Measurements from ENCODE around the gene TLNRD1.
A peak's percentile ranks its signal among the peaks of the same experiment; 100 is the strongest.
"Not testable (repeated sequence)": the region's sequence is repeated elsewhere in the genome, so short reads cannot be mapped to it uniquely, and the experiment has no call there.

Gene TLNRD1

GRCh38 chr15:81000624-81001151 lies at the start of gene TLNRD1:
Gene TLNRD1 (plus strand): TSS chr15:81000923. CDS start chr15:81002272, 1,349 bp downstream.
- DNase-seq, result peak; percentile 73 to 97 (median 86)
- intact Hi-C loops (cut with DNase I), result no loop called here

DNA sequence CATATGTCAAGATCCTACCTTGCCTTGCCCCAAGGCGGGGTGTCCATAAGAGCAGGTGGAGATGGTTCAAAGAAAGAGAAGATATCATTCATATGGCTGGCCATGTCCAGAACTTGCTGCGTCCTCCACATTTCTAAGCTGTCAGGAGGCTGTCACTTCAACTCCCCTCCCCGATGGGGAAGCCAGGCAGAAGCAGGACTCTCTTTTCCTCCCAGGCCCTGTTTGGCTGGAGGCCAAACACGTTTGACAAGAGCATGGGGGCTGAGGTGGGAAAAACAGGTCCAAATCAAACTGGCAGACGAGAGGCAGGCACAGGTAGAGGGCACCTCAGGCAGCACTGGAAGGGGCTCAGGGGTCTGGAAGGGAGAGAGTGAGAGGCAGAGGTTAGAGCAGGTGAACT lies 48.8 kb upstream of the TLNRD1 start:
- peak in 1 of 10 donors; percentile 37 for DNase-seq
- intact Hi-C loops (cut with DNase I), result no loop called here

GRCh38 chr15:80953001-80953952 lies 47.4 kb upstream of the TLNRD1 start:
- peak in 1 of 10 donors; percentile 16 for DNase-seq
- intact Hi-C loops (cut with DNase I), result no loop called here

GRCh38 chr15:80953953-80954778 lies 46.6 kb upstream of the TLNRD1 start:
- DNase-seq, result no peak
- intact Hi-C loops (cut with DNase I), result no loop called here

GRCh38 chr15:80955571-80956452 lies 44.9 kb upstream of the TLNRD1 start:
- intact Hi-C loops (cut with DNase I), result not testable (repeated sequence)
- peak in 6 of 10 donors; percentile 20 to 89 (median 44) for DNase-seq

DNA sequence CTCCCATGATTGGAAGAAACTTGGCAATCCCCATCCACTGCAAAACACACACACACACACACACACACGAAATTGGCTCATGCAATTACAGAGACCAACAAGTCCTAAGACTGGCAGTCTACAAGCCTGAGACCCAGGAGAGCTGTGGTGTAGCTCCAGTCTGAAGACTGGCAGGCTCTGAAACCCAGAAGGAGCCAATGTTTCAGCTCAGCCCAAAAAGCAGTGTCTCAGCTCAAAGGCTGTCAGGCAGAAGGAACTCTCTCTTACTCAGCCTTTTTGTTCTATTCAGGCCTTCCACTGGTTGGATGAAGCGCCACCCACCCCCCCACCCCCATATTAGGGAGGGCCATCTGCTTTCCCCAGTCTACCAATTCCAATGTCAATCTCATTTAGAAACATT lies 43.2 kb upstream of the TLNRD1 start:
- intact Hi-C loops (cut with DNase I), result no loop called here
- DNase-seq, result no peak

- intact Hi-C loops (cut with DNase I), result no loop called here
- no peak for DNase-seq
These were observed 42.7 kb upstream of the TLNRD1 start for GRCh38 chr15:80957976-80958375.

DNA sequence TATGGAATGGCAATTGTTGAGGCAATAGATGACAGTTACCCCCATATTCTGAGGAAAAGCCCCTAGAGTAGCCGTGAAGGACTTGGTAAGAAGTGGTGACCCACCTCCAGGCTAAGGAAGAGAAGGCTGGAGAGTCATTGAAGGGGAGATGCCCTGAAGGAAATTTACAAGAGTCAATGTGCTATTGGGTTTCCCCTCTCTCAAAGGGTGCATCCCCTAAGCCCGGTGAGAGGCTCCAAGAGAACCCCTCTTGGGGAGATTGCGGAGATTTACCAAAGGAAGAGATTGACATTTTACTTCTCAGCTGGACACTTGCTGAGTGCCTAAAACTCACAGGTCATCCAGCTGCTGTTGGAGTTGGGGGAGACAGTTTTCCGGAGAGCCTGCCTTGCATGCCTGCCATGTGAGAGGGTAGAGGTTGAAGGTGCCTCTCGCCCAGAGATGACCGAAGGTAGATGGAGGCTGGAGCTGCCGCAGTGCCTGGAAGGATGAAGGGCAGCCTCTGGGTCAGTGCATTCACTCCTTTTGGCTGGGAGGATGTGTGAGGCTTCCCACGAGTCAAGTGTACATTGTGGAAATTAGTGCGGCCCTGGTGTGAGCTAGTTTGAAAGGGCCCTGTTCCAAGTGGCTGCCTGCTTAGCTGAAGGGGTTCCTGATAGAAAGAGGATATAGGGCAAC lies 41.8 kb upstream of the TLNRD1 start:
- DNase-seq, result no peak
- intact Hi-C loops (cut with DNase I), result no loop called here

DNA sequence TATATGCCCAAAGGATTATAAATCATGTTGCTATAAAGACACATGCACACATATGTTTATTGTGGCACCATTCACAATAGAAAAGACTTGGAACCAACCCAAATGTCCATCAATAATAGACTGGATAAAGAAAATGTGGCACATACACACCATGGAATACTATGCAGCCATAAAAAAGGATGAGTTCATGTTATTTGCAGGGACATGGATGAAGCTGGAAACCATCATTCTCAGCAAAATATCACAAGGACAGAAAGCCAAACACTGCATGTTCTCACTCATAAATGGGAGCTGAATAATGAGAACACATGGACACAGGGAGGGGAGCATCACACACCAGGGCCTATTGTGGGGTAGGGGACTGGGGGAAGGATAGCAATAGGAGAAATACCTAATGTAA lies 35.3 kb upstream of the TLNRD1 start:
- intact Hi-C loops (cut with DNase I); DNase-seq: not testable (repeated sequence)

DNA sequence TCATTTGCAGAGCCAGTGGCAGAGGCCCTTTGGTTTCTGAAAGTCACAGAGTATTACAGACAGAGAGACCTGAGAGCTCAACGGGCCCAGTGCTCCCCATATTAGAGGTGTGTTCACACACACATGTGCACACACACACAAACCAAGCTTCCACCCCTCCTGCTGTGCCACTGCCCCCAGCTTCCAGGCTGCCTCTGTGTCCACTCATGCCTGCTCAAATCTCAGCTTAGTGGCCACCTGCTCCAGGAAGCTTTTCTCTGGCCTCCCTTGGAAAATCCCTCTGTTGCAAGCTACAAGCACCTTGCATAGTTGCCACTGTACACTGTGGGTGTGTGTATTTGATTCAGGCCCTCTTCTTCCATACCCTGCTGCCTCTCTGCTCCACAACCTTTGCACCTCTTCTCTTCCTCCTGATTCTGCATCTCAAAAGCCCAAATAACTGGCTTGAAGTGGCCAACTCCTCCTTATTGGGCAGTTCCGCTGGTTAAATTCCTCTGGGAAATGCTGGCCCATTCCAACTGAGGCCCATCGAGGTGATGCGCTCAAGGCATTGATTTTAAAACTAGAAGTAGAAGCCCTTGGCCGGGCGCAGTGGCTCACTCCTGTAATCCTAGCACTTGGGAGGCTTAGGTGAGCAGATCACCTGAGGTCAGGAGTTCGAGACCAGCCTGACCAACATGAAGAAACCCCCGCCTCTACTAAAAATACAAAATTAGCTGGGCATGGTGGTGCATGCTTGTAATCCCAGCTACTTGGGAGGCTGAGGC lies 34.1 kb upstream of the TLNRD1 start:
- peak in 2 of 10 donors; percentile 51 to 55 for DNase-seq
- intact Hi-C loops (cut with DNase I), result no loop called here

GRCh38 chr15:80967451-80967850 lies 33.3 kb upstream of the TLNRD1 start:
- intact Hi-C loops (cut with DNase I), result no loop called here
- DNase-seq, result peak in 1 of 10 donors; percentile 73

- intact Hi-C loops (cut with DNase I), result no loop called here
- no peak for DNase-seq
These were observed 32.7 kb upstream of the TLNRD1 start for GRCh38 chr15:80967991-80968510.

- no peak for DNase-seq
- intact Hi-C loops (cut with DNase I), result no loop called here
These were observed 31.4 kb upstream of the TLNRD1 start for GRCh38 chr15:80969316-80969715.

DNA sequence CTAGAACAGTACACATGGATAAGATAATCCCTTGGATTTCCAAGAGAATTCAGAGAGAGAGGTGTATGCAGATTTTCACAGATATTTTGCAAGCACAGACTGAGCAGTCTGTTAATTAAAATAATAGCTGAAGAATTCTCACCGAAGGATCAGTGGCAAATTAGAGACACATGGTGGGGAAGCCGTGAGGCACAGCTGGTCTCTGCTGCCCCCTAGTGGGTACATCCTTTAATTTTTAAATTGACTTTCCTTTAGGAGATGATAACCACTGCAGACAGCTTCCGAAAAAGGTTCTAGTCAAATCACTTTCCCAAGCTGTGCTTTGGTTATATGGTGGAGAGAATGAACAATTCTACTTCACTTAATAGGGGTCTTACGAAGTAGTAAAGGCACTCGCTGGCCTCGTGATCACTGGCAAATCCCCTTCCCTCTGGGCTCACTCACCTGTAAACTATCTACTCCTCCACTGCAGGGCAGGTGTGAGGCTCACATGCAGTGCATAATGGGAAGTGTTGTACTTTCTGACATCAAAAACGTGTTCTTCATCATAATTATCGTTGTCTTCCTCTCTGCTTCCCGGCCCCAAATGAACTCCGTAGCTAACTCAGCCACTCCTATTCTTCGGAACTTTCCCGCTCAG lies 30.6 kb upstream of the TLNRD1 start:
- DNase-seq, result peak in 8 of 10 donors; percentile 39 to 92 (median 66)
- intact Hi-C loops (cut with DNase I), result loop anchor here (2.0 to 5.0 kb wide), 4 partner anchors 191 to 515 kb away; partner anchors contain the start of gene CEMIP

GRCh38 chr15:80970658-80971057 lies 30.1 kb upstream of the TLNRD1 start:
- intact Hi-C loops (cut with DNase I), result loop anchor here (2.0 to 5.0 kb wide), 4 partner anchors 192 to 516 kb away; partner anchors contain the start of gene CEMIP
- no peak for DNase-seq

- DNase-seq, result no peak
- intact Hi-C loops (cut with DNase I), result loop anchor here (2.0 to 5.0 kb wide), 4 partner anchors 192 to 516 kb away; partner anchors contain the start of gene CEMIP
These were observed 29.6 kb upstream of the TLNRD1 start for GRCh38 chr15:80971143-80971542.

DNA sequence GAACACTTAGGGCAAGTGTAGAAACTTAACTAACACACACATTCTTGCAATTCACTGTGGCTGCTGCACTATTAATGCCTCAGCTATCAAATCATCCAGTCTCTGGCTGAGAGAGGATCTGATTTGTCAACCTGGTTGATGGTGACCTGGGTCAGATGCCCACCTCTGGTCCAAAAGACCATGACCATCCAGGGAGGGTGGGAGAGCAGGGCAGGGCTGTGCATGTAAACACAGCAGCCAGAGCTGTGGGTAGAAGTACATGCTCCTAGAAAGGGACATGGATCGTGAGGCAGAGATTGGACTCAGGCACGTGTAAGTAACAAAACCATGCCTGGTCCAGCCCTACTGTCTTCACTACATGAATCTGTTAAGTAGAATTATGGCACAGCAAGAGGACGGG lies 28.4 kb upstream of the TLNRD1 start:
- DNase-seq, result no peak
- intact Hi-C loops (cut with DNase I), result loop anchor here (5.0 kb wide), 2 partner anchors 355 to 405 kb away; no protein-coding TSS in a partner anchor

Measured in posterior cingulate gyrus (tissue), 11 donors.